Measurements from ENCODE around the gene HM13. TPM values are rescaled to one million over a fixed set of nuclear protein-coding genes. Genes with fewer than 3 reads are reported as not detected.

The HM13 gene
- total and polyA plus RNA-seq, 2 donors (not counting 3 experiments of a cell fraction or from before 2014, with no cell fraction given): 211 to 218 TPM

DNA sequence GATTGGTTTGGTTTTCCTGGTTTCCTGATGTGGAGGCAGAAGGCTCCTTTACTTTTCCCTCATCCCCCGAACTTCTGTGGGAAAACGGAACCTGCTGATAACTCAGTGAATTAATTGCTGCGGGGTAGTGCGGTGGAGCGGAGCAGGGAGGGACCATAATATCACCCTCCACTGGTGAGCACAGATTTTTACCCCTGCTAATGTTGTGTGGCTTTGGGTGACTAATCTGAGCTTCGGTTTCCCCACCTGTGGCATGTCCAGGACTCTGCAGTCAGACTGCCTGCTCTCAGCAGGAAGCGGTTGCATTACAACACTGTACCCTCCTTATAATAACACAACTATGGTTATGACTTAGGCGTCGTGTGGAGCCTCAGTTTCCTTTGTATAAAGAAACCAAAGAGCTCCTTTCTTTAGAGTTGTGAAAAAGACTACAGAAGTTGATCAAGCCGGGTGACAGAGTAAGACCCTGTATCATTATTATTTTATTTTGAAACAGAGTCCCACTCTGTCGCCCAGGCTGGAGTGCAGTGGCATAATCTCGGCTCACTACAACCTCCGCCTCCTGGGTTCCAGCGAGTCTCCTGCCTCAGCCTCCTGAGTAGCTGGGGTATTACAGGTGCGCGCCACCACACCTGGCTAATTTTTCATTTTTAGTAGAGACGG lies 88.7 kb downstream of the HM13 start:
- no TSS peak for BruUV-seq (replicated peaks)
- dilution Hi-C loops (cut with MboI; ENCODE audit: extremely low pct_ligation_motif_present, low sequenced_read_pairs): no loop called here

DNA sequence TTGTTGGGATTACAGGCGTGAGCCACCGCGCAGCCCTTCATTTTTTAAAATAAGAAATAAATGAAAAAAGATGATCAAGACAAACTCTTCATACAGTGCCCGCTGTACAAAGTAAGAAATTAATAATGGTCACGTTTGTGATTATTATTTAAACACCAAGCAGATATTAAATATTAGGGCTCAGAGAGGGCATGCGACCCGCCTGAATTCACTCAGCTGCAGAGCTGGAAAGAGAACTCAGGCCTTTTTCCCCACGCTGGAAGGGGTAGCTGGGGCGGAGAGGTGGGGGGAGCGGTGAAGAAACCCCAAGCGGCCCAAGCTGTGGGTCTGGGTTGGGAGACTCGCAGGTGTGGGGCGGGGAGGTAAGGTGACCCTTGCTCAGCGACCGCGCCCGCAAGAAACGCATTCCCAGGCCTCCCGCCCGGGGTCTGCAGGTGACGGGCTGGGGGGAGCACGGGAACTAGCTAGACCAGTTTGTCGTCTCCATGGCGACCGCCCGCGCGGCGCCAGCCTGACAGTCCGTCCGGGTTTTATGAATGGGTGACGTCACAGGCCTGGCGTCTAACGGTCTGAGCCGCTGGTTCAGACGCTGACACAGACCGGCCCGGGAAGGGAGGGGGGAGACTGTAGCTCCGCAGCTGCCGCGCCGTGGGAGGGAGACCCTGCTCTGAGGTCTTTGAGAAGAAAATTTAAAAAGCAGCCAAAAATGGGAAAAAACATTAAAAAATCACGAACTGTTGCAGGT lies 89.8 kb downstream of the HM13 start:
- Histone ChIP-seq H3K79me2 (ENCODE audit: control insufficient read depth, insufficient read depth, low read length) (peaks cover 26% of the 10 kb centered on the region), H3K9me1 (replicated peaks; ENCODE audit: control insufficient read depth, extremely low read depth, insufficient read depth, low read length) (no peaks in the 10 kb centered on the region), H3K36me3 (ENCODE audit: control insufficient read depth in 2 of 2, extremely low read depth in 1 of 2, insufficient read depth in 2 of 2, low read length in 2 of 2) (no peaks in the 10 kb centered on the region), H4K20me1 (replicated peaks; ENCODE audit: control insufficient read depth, extremely low read depth, insufficient read depth, low read length) (no peaks in the 10 kb centered on the region), H3K9me3 (replicated peaks; ENCODE audit: control insufficient read depth, insufficient read depth, low read length) (no peaks in the 10 kb centered on the region), H3K27ac (ENCODE audit: insufficient read depth, low read depth, low read length) (peak overlapping the region; percentile 100), H3K27me3 (ENCODE audit: control insufficient read depth in 2 of 2, insufficient read depth in 2 of 2, low read length in 2 of 2) (no peaks in the 10 kb centered on the region), H3K4me3 (replicated peaks in 1 of 3; ENCODE audit: insufficient read depth in 1 of 3, low read depth in 1 of 3, low read length in 3 of 3) (peak overlapping the region; percentile 44 to 77 (median 68)), H3K9ac (replicated peaks; ENCODE audit: extremely low read depth, insufficient read depth, low read length) (peak overlapping the region; percentile 99), H3K4me2 (ENCODE audit: insufficient read depth, low read length) (peak overlapping the region; percentile 86), H3K4me1 (ENCODE audit: control insufficient read depth, extremely low read depth, insufficient read depth, low read length) (peaks cover 45% of the 10 kb centered on the region), H2AFZ (ENCODE audit: low read depth, low read length) (no peak overlapping the region)
- DNase-seq (ENCODE audit: low read depth, low spot score): peak; percentile 97
- intact Hi-C loops (cut with micrococcal nuclease): loop anchor here (1.0 to 2.0 kb wide), 4 partner anchors 17 to 109 kb away; no protein-coding TSS in a partner anchor
- ChIA-PET POLR2A (interaction anchor here (1.1 to 2.5 kb wide), 8 partner anchors 8 to 47 kb away, joined by 6 to 48 read pairs (median 10); no protein-coding TSS in a partner anchor), CTCF (interaction anchor here (0.8 to 12.8 kb wide), 7 partner anchors 8 to 145 kb away, joined by 3 to 1817 read pairs (median 6); no protein-coding TSS in a partner anchor)
- TF ChIP-seq GATA2 (IDR thresholded peaks at IDR 0.05; ENCODE audit: insufficient read depth, insufficient read length, low read depth, low read length) (no peak), JUN (IDR thresholded peaks at IDR 0.05; ENCODE audit: borderline replicate concordance, insufficient read depth, insufficient read length, low read depth) (peak; percentile 82), EZH2 (IDR thresholded peaks at IDR 0.05; ENCODE audit: borderline replicate concordance, low read depth, low read length, severe bottlenecking) (no peak), POLR2AphosphoS5 (IDR thresholded peaks at IDR 0.05; ENCODE audit: insufficient read depth, low read depth, low read length) (peak; percentile 58), POLR2A (IDR thresholded peaks at IDR 0.05; ENCODE audit: low read depth, low read length) (peak; percentile 82), FOS (IDR thresholded peaks at IDR 0.05; ENCODE audit: borderline replicate concordance, insufficient read depth, low read length) (peak; percentile 54), MYC (IDR thresholded peaks at IDR 0.05; ENCODE audit: low read depth, low read length) (no peak)
- TF ChIP-seq, protein P1, sequence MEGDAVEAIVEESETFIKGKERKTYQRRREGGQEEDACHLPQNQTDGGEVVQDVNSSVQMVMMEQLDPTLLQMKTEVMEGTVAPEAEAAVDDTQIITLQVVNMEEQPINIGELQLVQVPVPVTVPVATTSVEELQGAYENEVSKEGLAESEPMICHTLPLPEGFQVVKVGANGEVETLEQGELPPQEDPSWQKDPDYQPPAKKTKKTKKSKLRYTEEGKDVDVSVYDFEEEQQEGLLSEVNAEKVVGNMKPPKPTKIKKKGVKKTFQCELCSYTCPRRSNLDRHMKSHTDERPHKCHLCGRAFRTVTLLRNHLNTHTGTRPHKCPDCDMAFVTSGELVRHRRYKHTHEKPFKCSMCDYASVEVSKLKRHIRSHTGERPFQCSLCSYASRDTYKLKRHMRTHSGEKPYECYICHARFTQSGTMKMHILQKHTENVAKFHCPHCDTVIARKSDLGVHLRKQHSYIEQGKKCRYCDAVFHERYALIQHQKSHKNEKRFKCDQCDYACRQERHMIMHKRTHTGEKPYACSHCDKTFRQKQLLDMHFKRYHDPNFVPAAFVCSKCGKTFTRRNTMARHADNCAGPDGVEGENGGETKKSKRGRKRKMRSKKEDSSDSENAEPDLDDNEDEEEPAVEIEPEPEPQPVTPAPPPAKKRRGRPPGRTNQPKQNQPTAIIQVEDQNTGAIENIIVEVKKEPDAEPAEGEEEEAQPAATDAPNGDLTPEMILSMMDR (IDR thresholded peaks at IDR 0.05; ENCODE audit: extremely low read depth in 1 of 2, insufficient read depth in 1 of 2, low read depth in 1 of 2, low read length in 2 of 2): no peak
- TF ChIP-seq, protein P2, sequence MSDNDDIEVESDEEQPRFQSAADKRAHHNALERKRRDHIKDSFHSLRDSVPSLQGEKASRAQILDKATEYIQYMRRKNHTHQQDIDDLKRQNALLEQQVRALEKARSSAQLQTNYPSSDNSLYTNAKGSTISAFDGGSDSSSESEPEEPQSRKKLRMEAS (IDR thresholded peaks at IDR 0.05; ENCODE audit: insufficient read depth, insufficient read length): no peak
- FAIRE-seq: no peak
- dilution Hi-C loops (cut with MboI; ENCODE audit: extremely low pct_ligation_motif_present, low sequenced_read_pairs): no loop called here
- BruUV-seq (replicated peaks): no TSS peak

More for the DNA sequence above, 88.7 kb downstream of the HM13 start:
- Histone ChIP-seq H3K4me1 (ENCODE audit: control insufficient read depth, extremely low read depth, insufficient read depth, low read length) (peaks cover 36% of the 10 kb centered on the region), H3K4me2 (ENCODE audit: insufficient read depth, low read length) (peak overlapping the region; percentile 7), H3K79me2 (ENCODE audit: control insufficient read depth, insufficient read depth, low read length) (peaks cover 26% of the 10 kb centered on the region), H4K20me1 (replicated peaks; ENCODE audit: control insufficient read depth, extremely low read depth, insufficient read depth, low read length) (no peaks in the 10 kb centered on the region), H3K36me3 (ENCODE audit: control insufficient read depth in 2 of 2, extremely low read depth in 1 of 2, insufficient read depth in 2 of 2, low read length in 2 of 2) (no peaks in the 10 kb centered on the region), H3K4me3 (replicated peaks in 1 of 3; ENCODE audit: insufficient read depth in 1 of 3, low read depth in 1 of 3, low read length in 3 of 3) (no peak overlapping the region), H2AFZ (ENCODE audit: low read depth, low read length) (peak overlapping the region; percentile 50), H3K27me3 (ENCODE audit: control insufficient read depth in 2 of 2, insufficient read depth in 2 of 2, low read length in 2 of 2) (no peaks in the 10 kb centered on the region), H3K9ac (replicated peaks; ENCODE audit: extremely low read depth, insufficient read depth, low read length) (peak overlapping the region; percentile 28), H3K27ac (ENCODE audit: insufficient read depth, low read depth, low read length) (peak overlapping the region; percentile 100), H3K9me1 (replicated peaks; ENCODE audit: control insufficient read depth, extremely low read depth, insufficient read depth, low read length) (no peaks in the 10 kb centered on the region), H3K9me3 (replicated peaks; ENCODE audit: control insufficient read depth, insufficient read depth, low read length) (no peaks in the 10 kb centered on the region)
- ChIA-PET CTCF (interaction anchor here (3.2 to 12.8 kb wide), 2 partner anchors 10 to 37 kb away, joined by 20 to 1817 read pairs; no protein-coding TSS in a partner anchor), POLR2A (no interaction called here)
- intact Hi-C loops (cut with micrococcal nuclease): no loop called here
- TF ChIP-seq EZH2 (IDR thresholded peaks at IDR 0.05; ENCODE audit: borderline replicate concordance, low read depth, low read length, severe bottlenecking) (no peak), GATA2 (IDR thresholded peaks at IDR 0.05; ENCODE audit: insufficient read depth, insufficient read length, low read depth, low read length) (no peak), JUN (IDR thresholded peaks at IDR 0.05; ENCODE audit: borderline replicate concordance, insufficient read depth, insufficient read length, low read depth) (no peak), MYC (IDR thresholded peaks at IDR 0.05; ENCODE audit: low read depth, low read length) (no peak)
- FAIRE-seq (peak; percentile 94), DNase-seq (ENCODE audit: low read depth, low spot score) (peak; percentile 44)

Measured in endothelial cell of umbilical vein (primary cell).